ACC112 (cell line): ENCODE results near the gene SLC25A42.
A peak's percentile ranks its signal among the peaks of the same experiment; 100 is the strongest.
"Not testable (repeated sequence)": the region's sequence is repeated elsewhere in the genome, so short reads cannot be mapped to it uniquely, and the experiment has no call there.

Source experiments
- H2AFZ ChIP-seq: fragments of 200-600 bp; sonication (generic); one replicate; pipeline ENCODE4 v1.6.0; 2017; ENCODE audit warnings: antibody characterized with exemption, low read length; ENCODE audit not compliant: unreplicated experiment
- H3K27ac ChIP-seq: fragments of 200-600 bp; sonication (generic); 2 replicates; pipeline ENCODE4 v1.5.1; 2014; ENCODE audit warnings: low read depth, mild to moderate bottlenecking, antibody characterized with exemption, low read length, moderate library complexity
- H3K27me3 ChIP-seq: fragments of 200-600 bp; sonication (generic); 2 replicates; pipeline ENCODE4 v1.6.1; 2014; ENCODE audit warnings: mild to moderate bottlenecking, antibody characterized with exemption, low read length, moderate library complexity, mixed read lengths; ENCODE audit not compliant: insufficient read depth
- H3K36me3 ChIP-seq: fragments of 200-600 bp; sonication (generic); 2 replicates; pipeline ENCODE4 v1.6.1; 2016; ENCODE audit warnings: mild to moderate bottlenecking, antibody characterized with exemption, low read length, moderate library complexity, mixed read lengths; ENCODE audit not compliant: insufficient read depth
- H3K4me1 ChIP-seq: fragments of 200-600 bp; sonication (generic); one replicate; pipeline ENCODE4 v1.6.1; 2016; ENCODE audit warnings: low read length, mixed read lengths; ENCODE audit not compliant: insufficient read depth, unreplicated experiment, control insufficient read depth
- H3K4me3 ChIP-seq: fragments of 200-600 bp; sonication (generic); 2 replicates; pipeline ENCODE4 v1.5.1; 2014; ENCODE audit warnings: mild to moderate bottlenecking, low read depth, low read length
- H3K79me2 ChIP-seq: fragments of 200-600 bp; sonication (generic); one replicate; pipeline ENCODE4 v1.6.0; 2016; ENCODE audit warnings: low read length; ENCODE audit not compliant: control insufficient read depth, unreplicated experiment, insufficient read depth

SLC25A42 gene

DNA sequence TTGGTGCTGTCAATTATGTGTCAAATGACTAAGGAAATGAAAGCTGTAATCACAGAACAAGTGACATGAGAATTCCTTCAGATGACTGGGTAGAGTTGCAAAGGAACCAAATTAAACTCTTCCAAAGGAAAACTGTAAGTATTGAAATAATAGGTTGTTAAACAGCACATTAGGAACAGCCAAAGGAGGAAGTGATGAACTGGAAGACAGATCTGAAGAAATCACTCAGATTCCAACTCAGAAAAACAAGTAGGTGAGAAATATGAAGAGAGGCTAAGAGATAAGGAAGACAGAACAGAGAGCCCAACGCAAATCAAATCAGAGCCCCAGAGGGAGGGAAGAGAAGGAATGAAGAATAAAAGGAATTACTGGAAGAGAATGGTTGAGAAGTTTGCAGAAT is 59.1 kb downstream of the SLC25A42 start:
- Histone ChIP-seq H3K27ac (no peak overlapping the region), H3K4me3 (no peak overlapping the region), H3K36me3 (peaks cover 3% of the 10 kb centered on the region; the same call in 1 of the 2 replicates), H3K27me3 (no peaks in the 10 kb centered on the region), H2AFZ (no peak overlapping the region), H3K4me1 (no peaks in the 10 kb centered on the region), H3K79me2 (no peaks in the 10 kb centered on the region)

DNA sequence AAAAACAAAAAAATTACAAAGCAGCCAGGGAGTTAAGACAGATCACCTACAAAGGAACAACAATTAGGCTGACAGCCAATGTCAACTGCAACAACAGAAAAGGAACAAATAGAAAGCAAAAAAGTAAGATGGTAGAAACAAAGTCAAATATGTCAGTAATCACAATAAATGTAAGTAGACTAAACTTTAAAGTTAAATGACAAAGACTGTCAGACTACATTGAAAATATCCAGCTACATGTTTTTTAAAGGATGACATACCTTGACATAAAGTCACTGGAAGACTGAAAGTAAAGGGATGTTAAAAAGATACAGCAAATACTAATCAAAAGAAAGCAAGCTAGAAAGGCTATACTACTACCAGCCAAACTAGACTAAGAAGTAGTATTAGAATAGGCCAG is 59.6 kb downstream of the SLC25A42 start:
- Histone ChIP-seq H3K27me3 (no peaks in the 10 kb centered on the region), H3K79me2 (no peaks in the 10 kb centered on the region), H3K4me3 (no peak overlapping the region), H2AFZ (no peak overlapping the region), H3K4me1 (no peaks in the 10 kb centered on the region), H3K36me3 (peaks cover 3% of the 10 kb centered on the region; the same call in 1 of the 2 replicates), H3K27ac (no peak overlapping the region)

DNA sequence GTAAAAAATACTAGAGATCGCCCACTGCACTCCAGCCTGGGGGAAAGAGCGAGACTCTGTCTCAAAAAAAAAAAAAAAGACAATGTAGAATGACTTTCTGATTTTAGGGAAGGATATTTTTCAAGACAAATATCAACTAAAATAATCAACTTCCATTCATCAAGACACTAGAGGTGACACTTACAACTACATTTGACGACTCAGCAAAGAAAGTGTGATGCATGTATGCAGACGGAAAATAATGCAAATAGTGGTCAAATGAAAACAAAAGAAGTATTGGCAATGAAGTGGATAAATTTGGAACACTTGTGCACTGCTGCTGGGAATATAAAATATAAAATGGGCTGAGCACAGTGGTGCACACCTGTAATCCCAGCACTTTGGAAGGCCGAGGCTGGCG is 62.3 kb downstream of the SLC25A42 start:
- Histone ChIP-seq H3K79me2 (no peaks in the 10 kb centered on the region), H2AFZ (no peak overlapping the region)

DNA sequence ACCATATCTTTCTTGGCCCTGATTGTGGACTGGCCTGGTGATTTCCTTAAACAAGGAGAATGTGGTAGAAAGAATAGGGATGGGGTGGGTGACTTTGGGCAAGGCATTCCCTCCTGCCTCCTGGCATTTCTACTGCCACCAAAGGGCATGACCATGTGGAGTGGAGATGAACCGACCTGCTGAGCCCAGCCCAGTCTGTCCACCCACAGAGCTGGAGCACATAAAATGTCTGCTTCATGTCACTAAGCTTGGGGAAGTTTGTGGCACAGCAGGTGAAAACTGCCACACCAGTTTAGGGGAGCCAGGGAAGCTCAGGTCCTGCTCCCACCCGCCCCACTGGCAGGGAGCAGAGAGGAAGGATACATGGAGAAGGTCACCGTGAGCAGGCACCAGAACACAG is 68.2 kb downstream of the SLC25A42 start:
- no peak overlapping the region for H3K4me3 ChIP-seq
- no peak overlapping the region for H2AFZ ChIP-seq
- no peaks in the 10 kb centered on the region; the same call in 1 of the 2 replicates for H3K36me3 ChIP-seq

More for the DNA sequence above, 62.3 kb downstream of the SLC25A42 start:
- Histone ChIP-seq H3K4me1 (no peaks in the 10 kb centered on the region), H3K27ac (no peak overlapping the region), H3K36me3 (peaks cover 3% of the 10 kb centered on the region; the same call in 1 of the 2 replicates), H3K4me3 (no peak overlapping the region), H3K27me3 (no peaks in the 10 kb centered on the region)

DNA sequence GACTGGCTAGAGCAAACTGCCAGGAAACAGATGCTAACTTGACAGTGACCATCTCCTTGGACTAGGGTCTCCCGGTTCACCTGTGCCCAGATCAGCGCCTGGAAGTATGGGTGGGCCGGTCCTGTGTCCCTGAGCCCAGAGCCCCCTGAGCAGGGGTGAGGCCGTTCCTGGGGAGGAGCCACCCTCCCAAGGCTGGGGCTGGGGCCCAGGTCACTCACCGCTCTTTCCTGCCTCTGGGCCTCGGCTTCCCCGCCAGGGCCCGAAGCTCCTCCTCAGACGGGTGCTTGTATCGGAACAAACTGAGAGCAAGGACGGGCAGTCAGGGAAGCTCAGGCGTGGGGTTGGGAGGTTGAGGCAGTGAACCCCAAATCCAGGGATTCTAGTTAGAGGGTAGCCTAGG is 69.1 kb downstream of the SLC25A42 start:
- no peaks in the 10 kb centered on the region for H3K4me1 ChIP-seq
- no peak overlapping the region for H2AFZ ChIP-seq
- H3K79me2 ChIP-seq: no peaks in the 10 kb centered on the region
- no peak overlapping the region for H3K27ac ChIP-seq
- H3K36me3 ChIP-seq: no peaks in the 10 kb centered on the region; the same call in 1 of the 2 replicates
- H3K27me3 ChIP-seq: no peaks in the 10 kb centered on the region
- H3K4me3 ChIP-seq: no peak overlapping the region

More for the DNA sequence above, 68.2 kb downstream of the SLC25A42 start:
- H3K4me1 ChIP-seq: no peaks in the 10 kb centered on the region
- H3K79me2 ChIP-seq: no peaks in the 10 kb centered on the region
- no peak overlapping the region for H3K27ac ChIP-seq
- H3K27me3 ChIP-seq: no peaks in the 10 kb centered on the region

DNA sequence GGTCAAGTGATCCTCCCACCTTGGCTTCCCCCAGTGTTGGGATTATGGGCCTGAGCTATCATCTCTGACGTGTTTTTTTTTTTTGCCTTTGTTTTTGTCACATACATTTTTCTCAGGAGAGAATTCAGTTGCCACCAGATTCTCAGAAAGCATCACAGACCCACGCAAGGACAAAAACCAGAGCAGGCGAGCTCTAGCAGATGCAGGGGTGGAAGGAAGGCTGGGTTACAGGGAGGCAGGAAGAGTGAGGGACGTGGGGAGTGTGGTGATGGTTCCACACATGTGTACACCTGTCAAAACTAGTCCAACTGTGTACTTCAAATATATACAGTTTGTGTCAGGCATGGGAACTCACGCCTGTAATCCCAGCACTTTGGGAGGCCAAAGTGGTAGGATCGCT is 70.2 kb downstream of the SLC25A42 start:
- H3K4me3 ChIP-seq: no peak overlapping the region
- H3K79me2 ChIP-seq: no peaks in the 10 kb centered on the region
- no peaks in the 10 kb centered on the region for H3K27me3 ChIP-seq
- no peak overlapping the region for H2AFZ ChIP-seq
- H3K4me1 ChIP-seq: no peaks in the 10 kb centered on the region
- H3K27ac ChIP-seq: no peak overlapping the region
- no peaks in the 10 kb centered on the region; the same call in 1 of the 2 replicates for H3K36me3 ChIP-seq

DNA sequence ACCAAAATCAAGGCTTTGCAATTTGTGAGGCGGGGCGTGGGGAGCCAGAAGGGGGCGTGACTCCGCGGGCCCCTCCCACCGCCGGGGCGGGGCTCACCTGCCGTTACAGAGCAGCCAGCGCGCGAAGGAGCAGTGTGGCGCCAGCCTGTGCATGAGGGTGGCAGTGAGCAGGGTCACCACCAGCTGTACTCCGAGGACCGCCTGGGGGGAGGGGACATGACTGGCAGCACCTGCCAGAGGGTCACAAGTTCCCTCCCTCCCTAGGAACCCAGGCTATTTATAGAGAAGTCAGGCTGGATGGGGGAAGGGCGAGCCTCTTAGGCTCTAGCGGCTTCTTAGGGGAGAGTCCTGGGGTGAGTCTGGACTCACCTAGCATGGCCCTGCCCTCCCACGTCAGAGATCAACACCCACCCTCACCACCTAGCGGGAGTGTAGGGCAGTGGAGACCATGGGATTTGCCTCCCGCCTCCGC is 70.9 kb downstream of the SLC25A42 start:
- H3K4me1 ChIP-seq: no peaks in the 10 kb centered on the region
- no peaks in the 10 kb centered on the region for H3K27me3 ChIP-seq
- H3K36me3 ChIP-seq: no peaks in the 10 kb centered on the region; the same call in 1 of the 2 replicates
- no peaks in the 10 kb centered on the region for H3K79me2 ChIP-seq
- no peak overlapping the region for H2AFZ ChIP-seq
- no peak overlapping the region for H3K27ac ChIP-seq
- H3K4me3 ChIP-seq: no peak overlapping the region

DNA sequence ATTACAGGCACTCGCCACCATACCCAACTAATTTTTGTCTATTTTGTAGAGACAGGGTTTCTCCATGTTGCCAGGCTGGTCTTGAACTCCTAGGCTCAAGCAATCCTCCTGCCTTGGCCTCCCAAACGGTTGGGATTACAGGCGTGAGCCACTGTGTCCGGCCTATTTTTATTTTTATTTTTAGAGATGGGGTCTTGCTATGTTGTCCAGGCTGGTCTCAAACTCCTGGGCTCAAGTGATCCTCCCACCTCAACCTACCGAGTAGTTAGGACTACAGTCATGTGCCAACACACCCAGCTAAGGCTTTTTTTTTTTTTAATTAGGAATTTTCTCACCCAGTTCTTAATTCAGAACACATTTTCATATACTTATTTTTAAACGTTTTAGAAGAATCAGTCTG is 71.9 kb downstream of the SLC25A42 start:
- not testable (repeated sequence) for H3K4me1 ChIP-seq, H3K36me3 ChIP-seq, H3K27ac ChIP-seq, H3K79me2 ChIP-seq, H3K27me3 ChIP-seq, H2AFZ ChIP-seq, H3K4me3 ChIP-seq

DNA sequence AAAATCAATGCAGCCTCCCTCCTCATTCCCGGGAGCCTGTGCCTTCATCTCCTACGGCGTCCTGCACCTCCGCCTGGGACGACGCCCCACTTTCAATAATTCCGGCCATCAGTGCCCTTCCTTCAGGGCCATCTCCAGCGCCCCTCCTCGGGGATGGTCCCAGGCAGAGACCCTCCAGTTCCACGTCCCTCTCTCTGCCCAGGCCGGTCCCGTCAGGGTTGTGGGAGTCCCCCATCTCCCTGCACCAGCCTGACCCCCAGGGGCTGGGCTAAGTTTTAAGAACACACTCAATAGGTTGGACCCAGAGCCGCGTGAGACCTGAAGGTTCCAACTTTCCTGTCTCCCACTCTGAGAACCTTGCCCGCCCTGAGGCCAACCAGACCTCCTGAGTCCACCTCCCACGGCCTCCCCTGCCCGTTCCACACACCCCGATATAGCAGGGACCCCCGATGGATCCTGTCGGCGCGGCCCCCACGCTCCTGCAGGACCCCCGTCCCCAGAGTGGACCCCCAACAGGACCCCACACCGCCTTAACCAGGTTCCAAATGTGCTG is 73.8 kb downstream of the SLC25A42 start:
- Histone ChIP-seq H3K36me3 (no peaks in the 10 kb centered on the region), H2AFZ (peak overlapping the region; percentile 93), H3K27ac (no peak overlapping the region), H3K4me1 (peaks cover 4% of the 10 kb centered on the region), H3K79me2 (no peaks in the 10 kb centered on the region), H3K27me3 (no peaks in the 10 kb centered on the region), H3K4me3 (peak overlapping the region; percentile 98)

DNA sequence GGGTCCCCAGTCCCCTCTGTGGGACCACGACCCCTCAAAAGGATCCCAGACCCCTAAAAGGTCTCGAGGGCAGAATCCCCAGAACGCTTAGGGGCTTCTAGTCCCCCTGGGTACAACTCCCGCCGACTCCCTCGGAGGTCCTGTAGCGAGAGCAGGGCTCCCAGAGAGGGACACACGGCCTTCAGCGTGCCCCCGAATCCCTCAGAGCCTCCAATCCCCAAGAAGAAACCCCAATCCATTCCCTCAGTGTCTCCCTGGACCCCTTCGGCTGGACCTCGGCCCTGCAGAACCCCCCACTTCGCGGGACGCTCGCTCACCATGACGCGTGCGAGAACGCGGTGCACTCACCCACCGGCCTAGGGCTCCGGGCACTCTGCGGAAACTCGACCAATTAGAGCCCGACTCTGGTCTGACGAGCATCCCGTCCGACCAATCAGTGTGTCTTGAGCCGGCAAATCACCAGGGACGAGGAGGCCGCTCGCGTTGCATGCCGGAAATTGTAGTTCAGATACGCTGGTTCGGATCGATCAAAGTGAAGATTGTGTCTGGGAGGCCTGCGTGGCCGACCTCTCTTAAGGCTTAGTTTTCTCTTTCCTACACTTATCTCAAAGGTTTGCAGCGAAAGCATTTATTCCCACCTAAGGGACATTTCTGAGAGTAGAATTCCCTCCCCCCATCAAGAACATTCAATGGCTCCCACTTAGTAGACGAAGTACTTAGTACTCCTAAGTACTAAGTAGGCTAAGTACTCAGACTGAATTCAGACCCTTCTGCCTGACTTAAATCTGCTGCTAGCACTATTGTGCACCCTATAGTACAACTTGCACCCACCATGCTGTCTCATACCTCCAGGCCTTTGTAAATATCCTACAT is 74.6 kb downstream of the SLC25A42 start, which contains the start of gene TMEM161A:
TSS of gene TMEM161A (minus strand) at position 370 of the 873 bp plus-strand sequence. CDS start at position 320, 50 bp downstream.
- no peaks in the 10 kb centered on the region for H3K36me3 ChIP-seq
- no peak within 1 kb of the TSS for H3K27ac ChIP-seq
- H3K4me3 ChIP-seq: peak within 1 kb of the TSS; percentile 98
- H3K79me2 ChIP-seq: no peaks in the 10 kb centered on the region
- H3K27me3 ChIP-seq: no peaks in the 10 kb centered on the region
- H2AFZ ChIP-seq: peak within 1 kb of the TSS; percentile 93
- peaks cover 4% of the 10 kb centered on the region for H3K4me1 ChIP-seq

DNA sequence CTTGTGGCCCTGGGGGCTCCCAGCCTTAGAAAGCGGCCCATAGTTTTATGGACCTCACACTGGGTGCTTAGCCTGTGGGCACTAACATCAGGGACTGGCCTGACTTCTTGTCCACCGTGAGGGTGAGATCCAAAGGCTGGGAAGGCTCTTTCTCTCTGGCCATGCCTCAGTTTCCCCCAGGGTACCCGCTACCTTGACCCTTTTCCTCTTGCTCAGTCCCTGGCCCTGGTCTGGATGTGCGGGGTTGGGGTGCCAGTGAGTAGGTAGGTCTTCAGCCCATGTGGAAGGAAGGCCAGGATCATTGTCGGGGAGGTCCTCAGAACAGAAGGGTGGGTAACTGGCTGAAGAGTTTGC is 76.1 kb downstream of the SLC25A42 start:
- Histone ChIP-seq H3K79me2 (no peaks in the 10 kb centered on the region), H3K4me1 (peaks cover 4% of the 10 kb centered on the region), H3K27ac (no peak overlapping the region), H3K36me3 (no peaks in the 10 kb centered on the region), H3K4me3 (no peak overlapping the region), H3K27me3 (no peaks in the 10 kb centered on the region), H2AFZ (no peak overlapping the region)
